PFSK-1 (cell line): Measurements from ENCODE around the gene SIRT7.

ENCODE experiments used
- POLR2AphosphoS5 ChIP-seq: IDR thresholded peaks from 2 replicates; pipeline ENCODE4 v1.6.1; 2012; ENCODE audit warnings: low read depth, mild to moderate bottlenecking, control low read depth, low read length, moderate library complexity
- TAF1 ChIP-seq: IDR thresholded peaks from 2 replicates; pipeline ENCODE4 v1.6.1; 2012; ENCODE audit warnings: low read length, control low read depth, borderline replicate concordance; ENCODE audit not compliant: insufficient read depth

- TF ChIP-seq POLR2AphosphoS5 (no peak), TAF1 (no peak)
Observed at GRCh38 chr17:81915331-81915730, 2.6 kb downstream of the SIRT7 start.
